Measurements from ENCODE around the gene KCNJ5. TPM values are rescaled to one million over a fixed set of nuclear protein-coding genes. Genes with fewer than 3 reads are reported as not detected.

Gene KCNJ5
- polyA plus RNA-seq, 2 of the 4 experiments (the other 2 are of a cell fraction), result 0.04 TPM; not detected in 1

DNA sequence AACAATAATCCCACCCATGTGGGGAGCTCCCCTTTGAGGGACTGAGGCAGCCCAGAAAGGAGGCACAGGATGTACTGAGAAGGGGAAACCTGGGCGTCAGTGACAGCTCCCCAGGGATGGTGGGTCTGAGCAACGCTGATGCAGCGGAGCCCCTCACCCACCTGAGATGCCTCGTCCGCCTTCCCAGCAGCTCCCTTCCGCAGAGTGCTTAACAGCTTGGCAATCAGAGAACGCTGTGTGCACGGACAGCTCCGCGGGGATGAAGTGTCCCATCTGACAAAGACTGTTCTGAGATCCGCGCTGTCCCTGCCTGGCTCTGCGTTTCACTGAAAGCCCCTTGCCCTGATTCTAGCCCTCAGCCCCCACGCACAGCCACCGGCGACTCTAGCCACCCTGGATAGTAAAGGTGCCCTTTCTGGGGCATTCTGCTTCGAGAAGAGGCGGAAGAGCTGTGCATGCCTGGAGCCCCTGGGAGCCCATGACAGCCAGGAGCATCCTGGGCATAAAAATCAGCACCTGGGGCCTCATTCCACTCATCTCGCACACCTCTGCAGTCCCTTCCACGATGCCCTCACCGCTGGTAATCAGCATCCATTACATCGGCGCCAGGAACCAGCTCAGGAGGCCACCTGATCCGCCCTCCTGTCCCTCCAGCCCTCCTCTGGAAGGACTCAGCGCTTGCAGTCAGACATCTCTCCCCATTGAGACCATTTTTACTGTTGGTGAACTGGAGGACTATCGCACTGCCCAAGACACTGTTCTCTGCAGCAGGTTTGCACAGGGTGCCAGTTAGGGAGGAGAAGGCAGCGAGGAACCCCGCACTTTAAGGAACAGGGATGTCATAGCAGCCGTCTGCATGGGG lies 10.7 kb downstream of the KCNJ5 start:
- CTCF ChIA-PET, result interaction anchor here (1.5 to 2.5 kb wide), 2 partner anchors 17 to 55 kb away, joined by 4 to 15 read pairs; no protein-coding TSS in a partner anchor
- Histone ChIP-seq H3K9me3 (no peaks in the 10 kb centered on the region), H3K27ac (no peak overlapping the region), H3K4me2 (no peak overlapping the region), H3K4me3 (no peak overlapping the region), H3K4me1 (no peaks in the 10 kb centered on the region)
- POLR2A ChIA-PET, result no interaction called here
- 85% methylated on average over 22 of the region's 29 CpGs for WGBS (ENCODE audit: missing lambda C conversion rate)
- no peak for DNase-seq (ENCODE audit: low read depth in 1 of 2, low spot score in 1 of 2)
- TF ChIP-seq RAD21 (conservative IDR thresholded peaks at IDR 0.05 in 1 of 2, IDR thresholded peaks at IDR 0.05 in 1 of 2) (no peak), ATOH8 (CRISPR knock-in tag; IDR thresholded peaks at IDR 0.05; ENCODE audit: low read depth) (no peak), SREBF2 (IDR thresholded peaks at IDR 0.05) (no peak), HOXB13 (CRISPR knock-in tag; IDR thresholded peaks at IDR 0.05; ENCODE audit: low read depth) (no peak), ZSCAN20 (CRISPR knock-in tag; IDR thresholded peaks at IDR 0.05) (no peak), MAFK (IDR thresholded peaks at IDR 0.05; ENCODE audit: partially characterized antibody) (no peak), CHD4 (IDR thresholded peaks at IDR 0.05; ENCODE audit: borderline replicate concordance) (no peak), KDM1A (IDR thresholded peaks at IDR 0.05; ENCODE audit: low read depth) (no peak), CHD2 (IDR thresholded peaks at IDR 0.05; ENCODE audit: low read length, partially characterized antibody) (no peak), RFX5 (IDR thresholded peaks at IDR 0.05) (no peak), SMC3 (IDR thresholded peaks at IDR 0.05) (no peak), EHF (CRISPR knock-in tag; IDR thresholded peaks at IDR 0.05) (no peak), HOXA7 (CRISPR knock-in tag; IDR thresholded peaks at IDR 0.05) (no peak), RARB (CRISPR knock-in tag; IDR thresholded peaks at IDR 0.05) (no peak)
- TF ChIP-seq, protein P1, sequence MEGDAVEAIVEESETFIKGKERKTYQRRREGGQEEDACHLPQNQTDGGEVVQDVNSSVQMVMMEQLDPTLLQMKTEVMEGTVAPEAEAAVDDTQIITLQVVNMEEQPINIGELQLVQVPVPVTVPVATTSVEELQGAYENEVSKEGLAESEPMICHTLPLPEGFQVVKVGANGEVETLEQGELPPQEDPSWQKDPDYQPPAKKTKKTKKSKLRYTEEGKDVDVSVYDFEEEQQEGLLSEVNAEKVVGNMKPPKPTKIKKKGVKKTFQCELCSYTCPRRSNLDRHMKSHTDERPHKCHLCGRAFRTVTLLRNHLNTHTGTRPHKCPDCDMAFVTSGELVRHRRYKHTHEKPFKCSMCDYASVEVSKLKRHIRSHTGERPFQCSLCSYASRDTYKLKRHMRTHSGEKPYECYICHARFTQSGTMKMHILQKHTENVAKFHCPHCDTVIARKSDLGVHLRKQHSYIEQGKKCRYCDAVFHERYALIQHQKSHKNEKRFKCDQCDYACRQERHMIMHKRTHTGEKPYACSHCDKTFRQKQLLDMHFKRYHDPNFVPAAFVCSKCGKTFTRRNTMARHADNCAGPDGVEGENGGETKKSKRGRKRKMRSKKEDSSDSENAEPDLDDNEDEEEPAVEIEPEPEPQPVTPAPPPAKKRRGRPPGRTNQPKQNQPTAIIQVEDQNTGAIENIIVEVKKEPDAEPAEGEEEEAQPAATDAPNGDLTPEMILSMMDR (IDR thresholded peaks at IDR 0.05), result no peak
- FAIRE-seq, result no peak
- no peak for ATAC-seq

- Histone ChIP-seq H3K4me3 (no peak overlapping the region), H3K9me3 (no peaks in the 10 kb centered on the region), H3K27ac (no peak overlapping the region), H3K4me2 (no peak overlapping the region), H3K4me1 (no peaks in the 10 kb centered on the region; the same call in 2 of the 3 replicates)
- ChIA-PET CTCF (interaction anchor here (1.0 to 2.5 kb wide), 2 partner anchors 18 to 49 kb away, joined by 3 to 15 read pairs; no protein-coding TSS in a partner anchor), POLR2A (no interaction called here)
- TF ChIP-seq JUNB (IDR thresholded peaks at IDR 0.05) (no peak), CHD2 (IDR thresholded peaks at IDR 0.05; ENCODE audit: low read length, partially characterized antibody) (no peak), CEBPB (IDR thresholded peaks at IDR 0.05) (no peak), JUN (IDR thresholded peaks at IDR 0.05) (no peak), RCOR1 (IDR thresholded peaks at IDR 0.05; ENCODE audit: low read depth, low read length) (no peak), E2F6 (IDR thresholded peaks at IDR 0.05; ENCODE audit: borderline replicate concordance, low read depth) (no peak), ATOH8 (CRISPR knock-in tag; IDR thresholded peaks at IDR 0.05; ENCODE audit: low read depth) (no peak), CBX2 (IDR thresholded peaks at IDR 0.05; ENCODE audit: borderline replicate concordance, low read depth) (no peak), BHLHE40 (IDR thresholded peaks at IDR 0.05; ENCODE audit: low read depth, low read length) (no peak), FOSB (CRISPR knock-in tag; IDR thresholded peaks at IDR 0.05) (no peak), HOXA7 (CRISPR knock-in tag; IDR thresholded peaks at IDR 0.05) (no peak), HOXB5 (CRISPR knock-in tag; IDR thresholded peaks at IDR 0.05) (no peak), POLR2A (IDR thresholded peaks at IDR 0.05; ENCODE audit: low read length) (no peak), NFE2L2 (conservative IDR thresholded peaks at IDR 0.05; ENCODE audit: low read length) (no peak), EHF (CRISPR knock-in tag; IDR thresholded peaks at IDR 0.05) (no peak), REST (IDR thresholded peaks at IDR 0.05) (no peak), HOXB13 (CRISPR knock-in tag; IDR thresholded peaks at IDR 0.05; ENCODE audit: low read depth) (no peak), NR3C1 (IDR thresholded peaks at IDR 0.05) (no peak), KDM5A (IDR thresholded peaks at IDR 0.05) (no peak)
- FAIRE-seq (no peak), ATAC-seq (no peak), DNase-seq (ENCODE audit: low read depth in 1 of 2, low spot score in 1 of 2) (no peak)
- 94% methylated on average over 9 of the region's 10 CpGs for WGBS (ENCODE audit: missing lambda C conversion rate)
These were observed 11.4 kb downstream of the KCNJ5 start for GRCh38 chr11:128902515-128903066.

Data from A549 (cell line).